Measurements from ENCODE around the gene NOS1AP. TPM values are rescaled to one million over a fixed set of nuclear protein-coding genes. Genes with fewer than 3 reads are reported as not detected.

Gene NOS1AP
- total RNA-seq, 1 experiment from 2014 or later = 14.7 TPM

DNA sequence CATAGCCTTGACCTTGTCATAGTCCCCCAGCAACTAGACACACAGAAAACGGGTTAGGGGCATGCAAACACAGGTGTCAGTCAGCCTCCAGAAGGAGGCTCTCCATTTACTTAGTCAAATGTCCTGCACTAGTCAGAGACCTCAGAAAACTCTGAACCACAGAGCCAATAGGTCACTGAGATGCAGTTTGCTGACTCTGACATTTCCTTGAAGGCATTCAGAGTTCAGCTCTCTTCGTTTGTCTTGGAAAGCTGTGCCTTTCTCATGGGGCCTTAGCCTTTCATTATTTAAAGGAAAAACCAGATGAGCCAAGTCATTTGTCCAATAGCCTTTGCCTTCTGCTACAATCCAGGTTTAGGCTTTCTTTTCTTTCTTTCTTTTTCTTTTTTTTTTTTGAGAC, 49.3 kb upstream of the NOS1AP start:
- ChIA-PET POLR2A (no interaction called here), CTCF (no interaction called here)
- ATAC-seq = no peak
- H3K36me3 Mint-ChIP-seq = 0 out of 2 replicates have a peak, but pooled peaks cover 7% of the 10 kb centered on the region
- no peak for DNase-seq (ENCODE audit: low spot score)
- H3K4me1 Mint-ChIP-seq = peaks cover 36% of the 10 kb centered on the region
- no peak overlapping the region for H3K27ac Mint-ChIP-seq
- TF ChIP-seq AFF4 (CRISPR knock-in tag; IDR thresholded peaks at IDR 0.05; ENCODE audit: borderline replicate concordance) (no peak), NR3C1 (CRISPR knock-in tag; conservative IDR thresholded peaks at IDR 0.05; ENCODE audit: low read depth) (no peak), RORB (CRISPR knock-in tag; IDR thresholded peaks at IDR 0.05) (no peak), ESRRA (CRISPR knock-in tag; IDR thresholded peaks at IDR 0.05; ENCODE audit: borderline replicate concordance) (no peak), SOX15 (CRISPR knock-in tag; IDR thresholded peaks at IDR 0.05) (no peak), CTCF (IDR thresholded peaks at IDR 0.05) (no peak), JUN (CRISPR knock-in tag; IDR thresholded peaks at IDR 0.05) (no peak), SMAD4 (CRISPR knock-in tag; IDR thresholded peaks at IDR 0.05) (no peak), IRF2 (CRISPR knock-in tag; IDR thresholded peaks at IDR 0.05; ENCODE audit: borderline replicate concordance, low read depth) (no peak), ZNF281 (CRISPR knock-in tag; IDR thresholded peaks at IDR 0.05) (no peak), JAZF1 (CRISPR knock-in tag; IDR thresholded peaks at IDR 0.05) (no peak), PRDM15 (CRISPR knock-in tag; IDR thresholded peaks at IDR 0.05) (no peak), ETV6 (CRISPR knock-in tag; IDR thresholded peaks at IDR 0.05) (no peak), NR1H2 (CRISPR knock-in tag; IDR thresholded peaks at IDR 0.05) (no peak), MLX (CRISPR knock-in tag; IDR thresholded peaks at IDR 0.05) (no peak), TEAD1 (CRISPR knock-in tag; IDR thresholded peaks at IDR 0.05) (no peak)
- TF ChIP-seq, protein P1, sequence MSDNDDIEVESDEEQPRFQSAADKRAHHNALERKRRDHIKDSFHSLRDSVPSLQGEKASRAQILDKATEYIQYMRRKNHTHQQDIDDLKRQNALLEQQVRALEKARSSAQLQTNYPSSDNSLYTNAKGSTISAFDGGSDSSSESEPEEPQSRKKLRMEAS (CRISPR knock-in tag; IDR thresholded peaks at IDR 0.05) = no peak
- H3K4me3 Mint-ChIP-seq = no peak overlapping the region
- H3K9me3 Mint-ChIP-seq = no peaks in the 10 kb centered on the region; the same call in 1 of the 2 replicates
- peaks cover 34% of the 10 kb centered on the region for H3K27me3 Mint-ChIP-seq (ENCODE audit: low read depth)

Measured in WTC11 (cell line).